ENCODE results near the gene PFKP.

PFKP gene

DNA sequence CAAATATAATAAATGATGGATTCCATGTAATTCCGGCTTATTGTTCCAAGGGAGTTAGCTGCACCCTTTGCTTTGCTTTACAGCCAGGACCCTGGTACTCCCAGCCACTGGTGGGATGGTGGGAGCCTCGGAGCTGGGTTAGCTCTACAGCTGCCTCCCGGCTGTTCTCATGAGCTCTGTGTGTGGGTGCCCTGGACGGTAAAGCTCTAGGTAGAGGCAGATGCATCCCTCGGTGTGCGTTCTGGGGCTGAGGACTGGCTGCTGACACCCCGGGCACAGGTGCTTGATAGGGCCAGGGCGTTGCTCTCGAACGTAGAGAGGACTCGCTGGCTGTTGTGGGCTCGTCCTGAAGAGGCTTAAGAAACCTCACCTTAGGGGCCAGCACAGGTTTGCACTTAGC lies 50.1 kb downstream of the PFKP start:
- TF ChIP-seq, protein P1, sequence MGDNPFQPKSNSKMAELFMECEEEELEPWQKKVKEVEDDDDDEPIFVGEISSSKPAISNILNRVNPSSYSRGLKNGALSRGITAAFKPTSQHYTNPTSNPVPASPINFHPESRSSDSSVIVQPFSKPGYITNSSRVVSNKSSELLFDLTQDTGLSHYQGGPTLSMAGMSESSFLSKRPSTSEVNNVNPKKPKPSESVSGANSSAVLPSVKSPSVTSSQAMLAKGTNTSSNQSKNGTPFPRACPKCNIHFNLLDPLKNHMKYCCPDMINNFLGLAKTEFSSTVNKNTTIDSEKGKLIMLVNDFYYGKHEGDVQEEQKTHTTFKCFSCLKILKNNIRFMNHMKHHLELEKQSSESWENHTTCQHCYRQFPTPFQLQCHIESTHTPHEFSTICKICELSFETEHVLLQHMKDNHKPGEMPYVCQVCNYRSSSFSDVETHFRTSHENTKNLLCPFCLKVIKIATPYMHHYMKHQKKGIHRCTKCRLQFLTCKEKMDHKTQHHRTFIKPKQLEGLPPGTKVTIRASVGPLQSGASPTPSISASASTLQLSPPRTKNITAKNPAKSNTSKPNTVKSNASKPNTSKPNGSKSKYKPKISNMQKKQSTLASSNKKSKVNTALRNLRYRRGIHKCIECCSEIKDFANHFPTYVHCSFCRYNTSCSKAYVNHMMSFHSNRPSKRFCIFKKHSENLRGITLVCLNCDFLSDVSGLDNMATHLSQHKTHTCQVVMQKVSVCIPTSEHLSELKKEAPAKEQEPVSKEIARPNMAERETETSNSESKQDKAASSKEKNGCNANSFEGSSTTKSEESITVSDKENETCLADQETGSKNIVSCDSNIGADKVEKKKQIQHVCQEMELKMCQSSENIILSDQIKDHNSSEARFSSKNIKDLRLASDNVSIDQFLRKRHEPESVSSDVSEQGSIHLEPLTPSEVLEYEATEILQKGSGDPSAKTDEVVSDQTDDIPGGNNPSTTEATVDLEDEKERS (tag by site-specific recombination; IDR thresholded peaks at IDR 0.05): no peak
- TF ChIP-seq MEIS1 (CRISPR knock-in tag; IDR thresholded peaks at IDR 0.05; ENCODE audit: borderline replicate concordance) (no peak), ZSCAN16 (tag by site-specific recombination; IDR thresholded peaks at IDR 0.05) (no peak), ZNF792 (tag by site-specific recombination; IDR thresholded peaks at IDR 0.05) (no peak), ZNF174 (tag by site-specific recombination; IDR thresholded peaks at IDR 0.05) (no peak), ZNF747 (tag by site-specific recombination; IDR thresholded peaks at IDR 0.05) (no peak), GLI2 (tag by site-specific recombination; IDR thresholded peaks at IDR 0.05; ENCODE audit: borderline replicate concordance, low read depth) (no peak), ZNF514 (tag by site-specific recombination; IDR thresholded peaks at IDR 0.05) (no peak), ZNF423 (tag by site-specific recombination; IDR thresholded peaks at IDR 0.05) (no peak), PRDM1 (tag by site-specific recombination; IDR thresholded peaks at IDR 0.05) (no peak), ZNF660 (tag by site-specific recombination; IDR thresholded peaks at IDR 0.05) (no peak), ZNF16 (tag by site-specific recombination; IDR thresholded peaks at IDR 0.05; ENCODE audit: low read depth) (no peak), ZNF670 (tag by site-specific recombination; IDR thresholded peaks at IDR 0.05; ENCODE audit: low read depth) (no peak), ZNF555 (tag by site-specific recombination; conservative IDR thresholded peaks at IDR 0.05) (no peak), ZBTB7A (tag by site-specific recombination; IDR thresholded peaks at IDR 0.05; ENCODE audit: low read depth) (no peak)
- TF ChIP-seq, protein P2, sequence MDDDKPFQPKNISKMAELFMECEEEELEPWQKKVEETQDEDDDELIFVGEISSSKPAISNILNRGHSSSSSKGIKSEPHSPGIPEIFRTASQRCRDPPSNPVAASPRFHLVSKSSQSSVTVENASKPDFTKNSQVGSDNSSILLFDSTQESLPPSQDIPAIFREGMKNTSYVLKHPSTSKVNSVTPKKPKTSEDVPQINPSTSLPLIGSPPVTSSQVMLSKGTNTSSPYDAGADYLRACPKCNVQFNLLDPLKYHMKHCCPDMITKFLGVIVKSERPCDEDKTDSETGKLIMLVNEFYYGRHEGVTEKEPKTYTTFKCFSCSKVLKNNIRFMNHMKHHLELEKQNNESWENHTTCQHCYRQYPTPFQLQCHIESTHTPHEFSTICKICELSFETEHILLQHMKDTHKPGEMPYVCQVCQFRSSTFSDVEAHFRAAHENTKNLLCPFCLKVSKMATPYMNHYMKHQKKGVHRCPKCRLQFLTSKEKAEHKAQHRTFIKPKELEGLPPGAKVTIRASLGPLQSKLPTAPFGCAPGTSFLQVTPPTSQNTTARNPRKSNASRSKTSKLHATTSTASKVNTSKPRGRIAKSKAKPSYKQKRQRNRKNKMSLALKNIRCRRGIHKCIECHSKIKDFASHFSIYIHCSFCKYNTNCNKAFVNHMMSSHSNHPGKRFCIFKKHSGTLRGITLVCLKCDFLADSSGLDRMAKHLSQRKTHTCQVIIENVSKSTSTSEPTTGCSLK (tag by site-specific recombination; IDR thresholded peaks at IDR 0.05): no peak
- TF ChIP-seq, protein P3, sequence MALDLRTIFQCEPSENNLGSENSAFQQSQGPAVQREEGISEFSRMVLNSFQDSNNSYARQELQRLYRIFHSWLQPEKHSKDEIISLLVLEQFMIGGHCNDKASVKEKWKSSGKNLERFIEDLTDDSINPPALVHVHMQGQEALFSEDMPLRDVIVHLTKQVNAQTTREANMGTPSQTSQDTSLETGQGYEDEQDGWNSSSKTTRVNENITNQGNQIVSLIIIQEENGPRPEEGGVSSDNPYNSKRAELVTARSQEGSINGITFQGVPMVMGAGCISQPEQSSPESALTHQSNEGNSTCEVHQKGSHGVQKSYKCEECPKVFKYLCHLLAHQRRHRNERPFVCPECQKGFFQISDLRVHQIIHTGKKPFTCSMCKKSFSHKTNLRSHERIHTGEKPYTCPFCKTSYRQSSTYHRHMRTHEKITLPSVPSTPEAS (tag by site-specific recombination; IDR thresholded peaks at IDR 0.05): no peak
- TF ChIP-seq, protein P4, sequence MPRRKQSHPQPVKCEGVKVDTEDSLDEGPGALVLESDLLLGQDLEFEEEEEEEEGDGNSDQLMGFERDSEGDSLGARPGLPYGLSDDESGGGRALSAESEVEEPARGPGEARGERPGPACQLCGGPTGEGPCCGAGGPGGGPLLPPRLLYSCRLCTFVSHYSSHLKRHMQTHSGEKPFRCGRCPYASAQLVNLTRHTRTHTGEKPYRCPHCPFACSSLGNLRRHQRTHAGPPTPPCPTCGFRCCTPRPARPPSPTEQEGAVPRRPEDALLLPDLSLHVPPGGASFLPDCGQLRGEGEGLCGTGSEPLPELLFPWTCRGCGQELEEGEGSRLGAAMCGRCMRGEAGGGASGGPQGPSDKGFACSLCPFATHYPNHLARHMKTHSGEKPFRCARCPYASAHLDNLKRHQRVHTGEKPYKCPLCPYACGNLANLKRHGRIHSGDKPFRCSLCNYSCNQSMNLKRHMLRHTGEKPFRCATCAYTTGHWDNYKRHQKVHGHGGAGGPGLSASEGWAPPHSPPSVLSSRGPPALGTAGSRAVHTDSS (tag by site-specific recombination; IDR thresholded peaks at IDR 0.05): no peak
- TF ChIP-seq, protein P5, sequence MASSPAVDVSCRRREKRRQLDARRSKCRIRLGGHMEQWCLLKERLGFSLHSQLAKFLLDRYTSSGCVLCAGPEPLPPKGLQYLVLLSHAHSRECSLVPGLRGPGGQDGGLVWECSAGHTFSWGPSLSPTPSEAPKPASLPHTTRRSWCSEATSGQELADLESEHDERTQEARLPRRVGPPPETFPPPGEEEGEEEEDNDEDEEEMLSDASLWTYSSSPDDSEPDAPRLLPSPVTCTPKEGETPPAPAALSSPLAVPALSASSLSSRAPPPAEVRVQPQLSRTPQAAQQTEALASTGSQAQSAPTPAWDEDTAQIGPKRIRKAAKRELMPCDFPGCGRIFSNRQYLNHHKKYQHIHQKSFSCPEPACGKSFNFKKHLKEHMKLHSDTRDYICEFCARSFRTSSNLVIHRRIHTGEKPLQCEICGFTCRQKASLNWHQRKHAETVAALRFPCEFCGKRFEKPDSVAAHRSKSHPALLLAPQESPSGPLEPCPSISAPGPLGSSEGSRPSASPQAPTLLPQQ (tag by site-specific recombination; IDR thresholded peaks at IDR 0.05): no peak
- CTCF ChIA-PET: interaction anchor here (0.6 kb wide), 1 partner anchor 9 kb away, joined by 4 read pairs; no protein-coding TSS in a partner anchor
- Histone ChIP-seq H3K4me3 (ENCODE audit: low read depth, low read length) (no peak overlapping the region), H3K9me3 (ENCODE audit: control insufficient read depth, insufficient read depth, low read depth, low read length) (no peaks in the 10 kb centered on the region), H3K27ac (ENCODE audit: extremely low read depth, low read depth, low read length) (no peak overlapping the region), H3K4me1 (ENCODE audit: control insufficient read depth, insufficient read depth, low read length) (no peaks in the 10 kb centered on the region), H3K36me3 (ENCODE audit: control insufficient read depth in 2 of 2, insufficient read depth in 1 of 2, low read length in 2 of 2) (peaks cover 14 to 75% of the 10 kb centered on the region in 2 experiments)
- POLR2A ChIA-PET: no interaction called here

Measured in HEK293 (cell line).